Nephron progenitor cell (in vitro differentiated cells): ENCODE results near the gene TPBGL.

Experiments
- DNase-seq: peaks from one replicate; pipeline ENCODE4 v3.0.0; 2021
- H3K27ac Mint-ChIP-seq: 2 replicates; pipeline ENCODE4 v1.8.0; 2021; ENCODE audit warnings: mild to moderate bottlenecking, moderate library complexity, mixed read lengths
- H3K27me3 Mint-ChIP-seq: 2 replicates; pipeline ENCODE4 v1.8.0; 2021; ENCODE audit warnings: mild to moderate bottlenecking, low read depth, mixed read lengths; ENCODE audit not compliant: poor library complexity
- H3K36me3 Mint-ChIP-seq: 2 replicates; pipeline ENCODE4 v1.8.0; 2021; ENCODE audit warnings: low read depth, mixed read lengths
- H3K4me1 Mint-ChIP-seq: 2 replicates; pipeline ENCODE4 v1.8.0; 2021; ENCODE audit warnings: mixed read lengths
- H3K4me3 Mint-ChIP-seq: 2 replicates; pipeline ENCODE4 v1.8.0; 2021; ENCODE audit warnings: mild to moderate bottlenecking, moderate library complexity, mixed read lengths
- H3K9me3 Mint-ChIP-seq: 2 replicates; pipeline ENCODE4 v1.8.0; 2021; ENCODE audit warnings: mild to moderate bottlenecking, moderate library complexity, mixed read lengths
- CTCF ChIP-seq: fragments of 200-600 bp; sonication (generic); IDR thresholded peaks from 2 replicates; pipeline ENCODE4 v1.5.0; 2021; ENCODE audit warnings: antibody characterized with exemption

TPBGL gene

GRCh38 chr11:75203641-75204011 lies 36.9 kb upstream of the TPBGL start:
- DNase-seq = no peak
- peaks cover 15% of the 10 kb centered on the region for H3K4me1 Mint-ChIP-seq
- peaks cover 14% of the 10 kb centered on the region for H3K27me3 Mint-ChIP-seq
- no peak overlapping the region for H3K4me3 Mint-ChIP-seq
- H3K36me3 Mint-ChIP-seq = no peaks in the 10 kb centered on the region
- H3K9me3 Mint-ChIP-seq = no peaks in the 10 kb centered on the region
- TF ChIP-seq CTCF = no peak
- no peak overlapping the region for H3K27ac Mint-ChIP-seq

- Mint-ChIP-seq H3K36me3 (no peaks in the 10 kb centered on the region), H3K4me3 (no peak overlapping the region), H3K9me3 (no peaks in the 10 kb centered on the region), H3K4me1 (peaks cover 9% of the 10 kb centered on the region), H3K27ac (no peak overlapping the region), H3K27me3 (peaks cover 13% of the 10 kb centered on the region)
- no peak for DNase-seq
- TF ChIP-seq CTCF = no peak
Observed at GRCh38 chr11:75204012-75204674, 36.4 kb upstream of the TPBGL start.

- peak; percentile 91 for TF ChIP-seq CTCF
- peaks cover 13% of the 10 kb centered on the region for H3K27me3 Mint-ChIP-seq
- no peak overlapping the region for H3K4me3 Mint-ChIP-seq
- DNase-seq = peak; percentile 96
- H3K4me1 Mint-ChIP-seq = peaks cover 5% of the 10 kb centered on the region
- no peak overlapping the region for H3K27ac Mint-ChIP-seq
- no peaks in the 10 kb centered on the region for H3K36me3 Mint-ChIP-seq
- no peaks in the 10 kb centered on the region for H3K9me3 Mint-ChIP-seq
Observed at GRCh38 chr11:75204685-75205563, 35.6 kb upstream of the TPBGL start.

- no peak for TF ChIP-seq CTCF
- H3K36me3 Mint-ChIP-seq = no peaks in the 10 kb centered on the region
- no peak overlapping the region for H3K27ac Mint-ChIP-seq
- no peak for DNase-seq
- peaks cover 15% of the 10 kb centered on the region for H3K27me3 Mint-ChIP-seq
- no peaks in the 10 kb centered on the region for H3K9me3 Mint-ChIP-seq
- no peak overlapping the region for H3K4me3 Mint-ChIP-seq
- peaks cover 5% of the 10 kb centered on the region for H3K4me1 Mint-ChIP-seq
Observed at GRCh38 chr11:75205564-75206020, 35.0 kb upstream of the TPBGL start.

GRCh38 chr11:75208446-75208845 lies 32.1 kb upstream of the TPBGL start:
- peaks cover 5% of the 10 kb centered on the region for H3K4me1 Mint-ChIP-seq
- no peak for DNase-seq
- no peaks in the 10 kb centered on the region for H3K36me3 Mint-ChIP-seq
- H3K27me3 Mint-ChIP-seq = peaks cover 11% of the 10 kb centered on the region
- no peak overlapping the region for H3K27ac Mint-ChIP-seq
- TF ChIP-seq CTCF = no peak
- no peaks in the 10 kb centered on the region for H3K9me3 Mint-ChIP-seq
- H3K4me3 Mint-ChIP-seq = no peak overlapping the region
